Measurements from ENCODE around the gene APBA1. TPM values are rescaled to one million over a fixed set of nuclear protein-coding genes. Genes with fewer than 3 reads are reported as not detected.

Gene APBA1
- polyA plus RNA-seq, 1 donor (not counting 4 experiments of a cell fraction or from before 2014, with no cell fraction given): 0.66 TPM

DNA sequence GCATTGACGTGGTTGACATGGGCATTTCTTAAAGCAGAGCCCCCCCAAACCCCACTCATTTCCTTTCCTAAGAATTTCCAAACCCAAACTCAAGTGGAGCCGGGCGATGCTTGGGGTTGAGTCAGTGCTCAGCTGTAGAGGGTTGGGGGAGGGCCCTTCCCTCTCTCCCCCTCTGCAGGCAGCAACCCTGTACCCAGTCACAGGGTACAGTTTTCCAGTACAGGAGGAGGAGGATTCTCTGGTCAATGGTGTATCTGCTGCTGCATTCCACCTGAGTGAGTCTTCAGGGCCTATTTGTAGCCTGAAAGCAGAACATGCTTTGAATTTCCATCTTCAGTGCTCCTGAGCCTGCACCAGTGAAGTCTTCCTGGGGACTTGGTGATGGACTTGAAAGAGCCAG lies 291.4 kb downstream of the APBA1 start:
- DNase-seq (ENCODE audit: low read depth, low spot score): peak; percentile 7

DNA sequence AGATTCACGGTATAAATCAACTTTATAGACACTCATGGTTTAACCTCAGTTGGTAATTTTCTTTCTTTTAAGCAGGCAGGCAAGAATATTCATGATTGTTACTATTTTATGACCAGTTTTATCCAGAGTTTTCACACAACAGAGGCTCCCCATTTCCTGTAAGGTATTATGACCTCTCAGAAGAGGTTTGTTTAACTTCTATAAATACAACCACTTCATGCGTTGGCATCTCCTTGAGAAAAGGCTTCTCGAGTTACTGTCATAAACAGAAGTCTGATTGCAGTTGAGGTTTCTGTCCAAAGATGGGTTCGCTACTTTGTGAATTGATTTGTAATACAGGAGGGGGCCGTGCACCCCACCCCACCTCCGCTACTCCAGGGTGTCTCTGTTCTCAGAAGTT lies 291.9 kb downstream of the APBA1 start:
- FAIRE-seq: no peak
- no peaks in the 10 kb centered on the region for H3K27me3 ChIP-seq (ENCODE audit: control insufficient read depth, extremely low read depth, insufficient read depth, low read length)
- no peaks in the 10 kb centered on the region for H4K20me1 ChIP-seq (ENCODE audit: control insufficient read depth, extremely low read depth, insufficient read depth, low read length)
- no peaks in the 10 kb centered on the region for H3K79me2 ChIP-seq (ENCODE audit: control insufficient read depth, insufficient read depth, low read length)
- no peak for DNase-seq (ENCODE audit: low read depth, low spot score)
- H3K9me3 ChIP-seq (ENCODE audit: control insufficient read depth, low read depth, low read length): no peaks in the 10 kb centered on the region
- no peak overlapping the region for H3K9ac ChIP-seq (ENCODE audit: control insufficient read depth, extremely low read depth, insufficient read depth, low read length)
- no peaks in the 10 kb centered on the region for H3K9me1 ChIP-seq (ENCODE audit: control insufficient read depth, extremely low read depth, insufficient read depth, low read length)
- H3K27ac ChIP-seq (ENCODE audit: control insufficient read depth, insufficient read depth, low read length): no peak overlapping the region
- no peak overlapping the region for H3K4me3 ChIP-seq (ENCODE audit: control insufficient read depth in 2 of 3, extremely low read depth in 1 of 3, insufficient read depth in 2 of 3, low read depth in 1 of 3, low read length in 3 of 3)
- H3K36me3 ChIP-seq (ENCODE audit: control insufficient read depth in 2 of 2, extremely low read depth in 1 of 2, insufficient read depth in 2 of 2, low read length in 2 of 2): no peaks in the 10 kb centered on the region
- dilution Hi-C loops (cut with MboI; ENCODE audit: extremely low pct_ligation_motif_present, low sequenced_read_pairs): no loop called here
- H2AFZ ChIP-seq (ENCODE audit: control insufficient read depth, low read length): no peak overlapping the region
- TF ChIP-seq EZH2 (IDR thresholded peaks at IDR 0.05; ENCODE audit: low read length): no peak
- TF ChIP-seq CTCF (optimal IDR thresholded peaks at IDR 0.05 in 1 of 3, IDR thresholded peaks at IDR 0.05 in 1 of 3, conservative IDR thresholded peaks at IDR 0.05 in 1 of 3; ENCODE audit: extremely low read depth in 1 of 3, insufficient read depth in 2 of 3, low read length in 3 of 3): no peak
- H3K4me2 ChIP-seq (ENCODE audit: control insufficient read depth, extremely low read depth, insufficient read depth, low read depth, low read length): no peak overlapping the region
- H3K4me1 ChIP-seq (ENCODE audit: control insufficient read depth, extremely low read depth, insufficient read depth, low read length): peaks cover 32% of the 10 kb centered on the region

More for the DNA sequence above, 291.4 kb downstream of the APBA1 start:
- no peak overlapping the region for H3K4me2 ChIP-seq (ENCODE audit: control insufficient read depth, extremely low read depth, insufficient read depth, low read depth, low read length)
- no peak overlapping the region for H3K9ac ChIP-seq (ENCODE audit: control insufficient read depth, extremely low read depth, insufficient read depth, low read length)
- H3K79me2 ChIP-seq (ENCODE audit: control insufficient read depth, insufficient read depth, low read length): no peaks in the 10 kb centered on the region
- no peak for TF ChIP-seq EZH2 (IDR thresholded peaks at IDR 0.05; ENCODE audit: low read length)
- TF ChIP-seq CTCF (optimal IDR thresholded peaks at IDR 0.05 in 1 of 3, IDR thresholded peaks at IDR 0.05 in 1 of 3, conservative IDR thresholded peaks at IDR 0.05 in 1 of 3; ENCODE audit: extremely low read depth in 1 of 3, insufficient read depth in 2 of 3, low read length in 3 of 3): no peak
- H3K9me3 ChIP-seq (ENCODE audit: control insufficient read depth, low read depth, low read length): no peaks in the 10 kb centered on the region
- no peaks in the 10 kb centered on the region for H3K27me3 ChIP-seq (ENCODE audit: control insufficient read depth, extremely low read depth, insufficient read depth, low read length)
- FAIRE-seq: peak; percentile 81
- H3K4me1 ChIP-seq (ENCODE audit: control insufficient read depth, extremely low read depth, insufficient read depth, low read length): peaks cover 30% of the 10 kb centered on the region
- H3K36me3 ChIP-seq (ENCODE audit: control insufficient read depth in 2 of 2, extremely low read depth in 1 of 2, insufficient read depth in 2 of 2, low read length in 2 of 2): no peaks in the 10 kb centered on the region
- no peak overlapping the region for H2AFZ ChIP-seq (ENCODE audit: control insufficient read depth, low read length)
- dilution Hi-C loops (cut with MboI; ENCODE audit: extremely low pct_ligation_motif_present, low sequenced_read_pairs): no loop called here
- no peaks in the 10 kb centered on the region for H3K9me1 ChIP-seq (ENCODE audit: control insufficient read depth, extremely low read depth, insufficient read depth, low read length)
- H3K4me3 ChIP-seq (ENCODE audit: control insufficient read depth in 2 of 3, extremely low read depth in 1 of 3, insufficient read depth in 2 of 3, low read depth in 1 of 3, low read length in 3 of 3): no peak overlapping the region
- no peak overlapping the region for H3K27ac ChIP-seq (ENCODE audit: control insufficient read depth, insufficient read depth, low read length)
- no peaks in the 10 kb centered on the region for H4K20me1 ChIP-seq (ENCODE audit: control insufficient read depth, extremely low read depth, insufficient read depth, low read length)

Data from keratinocyte (primary cell).